ENCODE measurements around the gene RFFL.
"Not testable (repeated sequence)": the region's sequence is repeated elsewhere in the genome, so short reads cannot be mapped to it uniquely, and the experiment has no call there.

RFFL gene

DNA sequence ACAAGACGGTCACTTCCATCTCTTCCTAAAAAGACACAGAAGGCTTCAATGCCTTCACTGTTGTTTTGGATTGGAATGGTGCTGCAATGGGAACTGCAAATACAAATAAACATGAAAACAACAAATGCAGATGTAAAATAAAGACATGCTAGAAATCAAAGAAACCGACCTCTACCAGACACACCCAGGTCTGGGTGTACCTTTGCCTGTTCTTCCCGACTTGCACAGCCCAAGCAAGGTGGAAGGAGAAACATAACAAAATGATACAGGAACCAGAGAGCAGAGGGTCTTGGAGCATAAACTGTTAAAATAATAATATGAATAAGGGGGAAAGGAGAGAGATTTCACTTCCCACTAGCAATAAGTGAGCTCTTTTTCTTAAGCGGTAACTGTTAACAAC, 17.3 kb downstream of the RFFL start:
- no peak for FAIRE-seq

DNA sequence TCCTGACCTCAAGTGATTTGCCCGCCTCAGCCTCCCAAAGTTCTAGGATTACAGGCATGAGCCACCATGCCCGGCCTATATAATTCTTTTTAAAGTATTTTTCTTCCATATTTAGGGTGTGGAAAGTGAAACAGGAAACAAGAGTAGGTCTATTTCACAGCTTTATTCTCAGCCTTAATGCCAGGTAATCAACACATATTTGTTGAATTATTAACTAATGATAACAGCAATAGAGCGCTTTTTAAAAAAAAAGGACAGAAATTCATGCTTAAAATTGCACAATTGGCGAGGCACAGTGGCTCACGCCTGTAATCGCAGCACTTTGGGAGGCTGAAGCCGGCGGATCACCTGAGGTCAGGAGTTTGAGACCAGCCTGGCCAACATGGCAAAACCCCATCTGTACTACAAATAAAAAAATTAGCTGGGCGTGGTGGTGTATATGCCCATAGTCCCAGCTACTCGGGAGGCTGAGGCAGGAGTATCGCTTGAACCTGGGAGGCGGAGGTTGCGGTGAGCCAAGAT, 18.0 kb downstream of the RFFL start:
- FAIRE-seq, result not testable (repeated sequence)

DNA sequence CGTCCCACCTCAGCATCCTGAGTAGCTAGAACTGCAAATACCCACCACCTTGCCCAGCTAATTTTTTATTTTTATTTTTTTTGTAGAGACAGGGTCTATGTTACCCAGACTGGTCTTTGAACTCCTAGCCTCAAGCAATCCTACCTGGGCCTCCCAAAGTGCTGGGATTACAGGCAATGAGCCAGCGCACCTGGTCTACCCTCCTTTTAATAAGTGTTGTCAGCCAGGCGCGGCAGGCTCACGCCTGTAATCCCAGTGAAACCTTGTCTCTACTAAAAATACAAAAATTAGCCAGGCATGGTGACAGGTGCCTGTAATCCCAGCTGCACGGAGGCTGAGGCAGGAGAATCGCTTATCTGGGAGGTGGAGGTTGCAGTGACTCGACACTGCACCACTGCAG, 19.3 kb downstream of the RFFL start:
- FAIRE-seq, result no peak

GRCh38 chr17:35041390-35041789, 22.1 kb downstream of the RFFL start:
- FAIRE-seq, result no peak

GRCh38 chr17:35038453-35038852, 25.1 kb downstream of the RFFL start:
- FAIRE-seq, result no peak

DNA sequence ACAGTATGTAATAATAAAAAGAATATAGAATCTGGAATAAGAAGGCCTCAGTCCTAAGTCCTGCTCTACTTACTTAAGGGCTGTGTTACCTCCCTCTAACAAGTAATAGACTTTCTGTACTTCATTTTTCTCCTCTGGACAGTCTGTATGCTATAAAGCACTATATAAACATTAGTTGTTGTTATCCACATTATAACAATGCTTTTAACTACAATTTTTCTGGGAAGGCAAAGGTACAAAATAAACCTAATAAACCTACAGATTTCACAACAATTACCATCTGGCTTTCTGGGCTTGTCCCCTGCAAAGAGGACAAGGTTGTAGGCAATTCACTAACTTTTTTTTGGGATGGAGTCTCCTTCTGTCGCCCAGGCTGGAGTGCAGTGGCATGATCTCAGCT, 32.7 kb downstream of the RFFL start:
- FAIRE-seq, result no peak

- no peak for FAIRE-seq
These were observed 34.8 kb downstream of the RFFL start for GRCh38 chr17:35028531-35029262.

DNA sequence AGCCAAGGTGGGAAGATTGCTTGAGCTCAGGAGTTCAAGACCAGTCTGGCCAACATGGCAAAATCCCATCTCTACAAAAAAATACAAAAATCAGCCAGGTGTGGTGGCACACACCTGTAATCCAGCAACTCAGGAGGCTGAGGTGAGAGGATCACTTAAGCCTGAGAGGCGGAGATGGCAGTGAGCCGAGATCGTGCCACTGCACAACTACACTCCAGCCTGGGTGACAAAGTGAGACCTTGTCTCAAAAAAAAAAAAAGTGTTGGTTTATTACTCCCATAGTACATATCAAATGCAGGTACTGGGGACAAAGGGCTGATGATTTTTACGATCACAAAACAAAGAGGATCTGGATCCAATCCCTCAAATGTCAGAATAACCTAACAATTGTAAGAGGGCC, 35.4 kb downstream of the RFFL start:
- FAIRE-seq, result not testable (repeated sequence)

DNA sequence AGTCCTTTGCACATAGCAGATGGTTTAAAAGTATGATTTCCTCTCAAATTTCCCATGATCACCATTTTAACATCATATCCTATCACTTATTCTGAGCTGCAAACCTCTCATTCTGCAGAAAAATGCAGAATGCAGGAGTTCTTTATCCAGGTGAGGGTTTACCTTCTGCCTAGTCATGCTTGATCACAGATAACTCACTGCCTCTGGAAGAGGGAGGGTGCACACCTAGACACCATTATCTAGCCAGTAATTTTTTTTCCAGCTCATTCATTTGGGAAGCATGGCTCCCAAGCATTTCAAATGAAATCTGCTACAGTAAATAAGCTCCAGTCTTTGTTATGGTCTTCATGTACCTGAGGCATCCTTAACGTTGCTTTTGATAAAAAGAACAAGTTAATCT, 38.0 kb downstream of the RFFL start:
- no peak for FAIRE-seq

DNA sequence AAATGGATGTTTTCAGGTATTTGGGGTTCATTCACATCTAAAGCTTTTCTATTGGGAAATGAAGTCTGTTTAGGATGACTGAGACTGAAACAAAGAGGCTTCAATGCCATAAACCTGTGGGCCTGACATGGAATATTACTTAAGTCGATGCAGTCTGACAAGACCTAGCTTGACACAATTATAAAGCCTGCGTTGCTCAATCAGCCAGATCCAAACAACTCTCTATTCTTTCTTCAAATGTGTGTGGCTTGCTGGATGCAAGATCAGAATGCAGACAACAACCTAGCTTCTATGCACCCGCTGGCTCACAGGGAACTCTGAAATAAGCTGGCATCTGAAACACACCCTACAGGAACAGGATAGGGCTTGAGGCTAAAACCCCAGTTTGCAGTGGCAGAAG, 40.0 kb downstream of the RFFL start:
- no peak for FAIRE-seq

DNA sequence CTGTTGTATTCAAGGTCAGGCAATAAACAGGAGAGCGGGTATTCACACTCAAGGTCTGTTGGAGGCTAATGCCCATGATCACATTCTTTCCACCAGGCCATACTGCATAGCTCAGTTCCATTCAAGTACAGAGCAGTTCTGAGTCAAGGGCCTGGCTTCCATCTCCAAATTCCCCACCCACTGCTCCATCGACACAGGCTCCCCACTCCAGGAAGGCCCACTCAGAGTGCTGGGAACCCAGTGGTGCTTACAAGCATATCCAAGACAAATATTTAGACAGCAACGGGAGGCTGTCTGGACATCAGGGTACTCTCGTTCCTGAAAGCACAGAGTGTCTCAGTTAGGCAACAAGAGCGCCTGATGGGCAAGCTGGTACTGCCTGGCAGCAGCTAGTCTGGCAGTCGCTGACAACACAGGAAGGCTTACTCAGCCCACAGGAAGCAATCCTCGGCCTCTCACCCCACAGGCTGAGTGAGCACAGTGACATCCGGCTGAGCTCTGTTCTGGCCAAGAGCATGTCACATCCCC, 40.9 kb downstream of the RFFL start:
- FAIRE-seq, result peak; percentile 30

DNA sequence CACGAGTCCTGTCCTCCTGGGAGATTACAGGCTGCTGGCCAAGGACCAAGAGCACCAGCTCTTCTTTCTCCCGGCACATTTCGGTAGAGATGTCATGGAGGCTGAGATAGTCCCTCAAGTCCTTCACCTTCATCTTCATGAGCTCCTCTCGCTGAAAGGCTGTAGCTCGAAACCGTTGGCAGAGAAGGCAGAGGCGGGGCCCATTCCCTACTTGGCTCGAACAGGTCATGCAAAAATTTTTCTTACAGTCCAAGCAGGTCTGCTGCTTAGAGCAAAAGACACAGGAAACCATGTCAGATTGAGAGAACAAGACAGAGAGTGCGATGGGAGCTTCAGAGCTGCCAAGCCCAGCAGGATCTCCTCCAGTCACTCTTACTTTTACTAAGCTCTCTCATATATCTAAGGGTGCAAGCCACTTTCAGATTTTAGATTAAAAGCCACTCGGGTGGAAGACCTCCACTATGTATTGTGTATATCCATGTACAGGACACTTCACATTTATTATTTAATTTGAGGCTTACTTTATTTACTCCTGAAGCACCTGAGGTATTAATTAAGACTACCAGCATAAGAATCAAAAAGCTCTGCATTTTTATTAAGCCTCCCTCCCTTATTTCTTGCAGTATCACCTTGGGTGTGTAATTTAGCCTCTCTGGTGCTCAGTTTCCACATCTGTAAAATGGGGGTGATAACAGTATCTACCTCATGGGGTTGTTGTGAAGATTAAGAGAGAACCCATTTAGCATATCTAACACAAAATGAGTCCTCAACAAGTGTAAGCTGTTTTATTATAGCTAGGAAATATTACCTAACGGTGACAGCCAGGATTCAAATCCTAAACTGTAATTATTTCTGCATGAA, 41.8 kb downstream of the RFFL start:
- no peak for FAIRE-seq

DNA sequence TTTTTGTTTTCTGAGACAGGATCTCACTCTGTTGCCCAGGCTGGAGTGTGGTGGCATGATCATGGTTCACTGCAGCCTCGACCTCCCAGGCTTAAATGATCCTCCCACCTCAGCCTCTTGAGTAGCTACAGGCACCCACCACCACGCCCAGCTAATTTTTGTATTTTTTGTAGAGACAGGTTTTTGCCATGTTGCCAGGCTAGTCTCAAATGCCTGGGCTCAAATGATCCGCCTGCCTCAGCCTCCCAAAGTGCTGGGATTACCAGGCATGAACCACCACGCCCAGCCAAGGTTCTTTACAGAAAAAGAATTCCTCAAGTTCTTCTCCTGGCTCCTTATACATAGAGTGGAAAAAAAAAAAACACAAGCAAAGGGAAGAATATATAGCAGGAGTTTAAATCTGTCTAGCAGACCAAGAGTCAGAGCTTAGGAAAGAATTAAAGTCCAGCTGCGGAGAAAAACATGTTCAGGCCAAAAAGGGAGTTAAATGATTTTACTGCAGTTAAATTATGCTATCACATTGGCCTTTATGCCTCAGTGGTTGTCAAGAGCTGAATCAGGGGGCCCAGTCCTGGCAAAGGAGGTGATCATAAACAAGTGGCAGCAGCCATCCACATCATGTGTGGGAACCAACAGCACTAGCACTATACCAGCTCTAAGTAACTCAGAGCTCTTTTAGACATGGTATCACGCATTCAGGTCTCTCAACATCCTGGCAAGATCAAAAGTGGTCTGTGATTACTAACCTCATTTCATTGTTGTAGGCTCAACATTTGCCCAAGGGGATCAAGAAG, 43.9 kb downstream of the RFFL start:
- no peak for FAIRE-seq

GRCh38 chr17:35018814-35019213, 44.7 kb downstream of the RFFL start:
- no peak for FAIRE-seq

DNA sequence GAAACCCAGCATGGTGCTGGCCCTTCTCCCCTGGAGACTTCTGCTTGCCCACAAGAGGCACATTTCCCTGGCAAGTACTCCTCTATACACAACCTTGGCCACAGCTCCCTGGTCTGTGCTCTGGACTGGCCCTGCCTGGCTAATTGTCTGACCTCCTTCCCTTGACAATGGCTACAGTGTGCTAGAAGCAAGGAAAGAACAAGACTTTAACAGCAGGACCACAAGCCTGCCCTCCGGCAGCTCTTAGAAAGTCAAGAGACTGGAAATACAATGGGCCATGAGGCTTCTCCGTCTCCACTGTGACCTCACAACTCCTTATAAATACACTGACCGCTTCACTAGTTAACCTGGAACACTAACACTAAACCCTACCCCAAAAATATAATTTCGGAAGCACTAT, 46.5 kb downstream of the RFFL start:
- no peak for FAIRE-seq

DNA sequence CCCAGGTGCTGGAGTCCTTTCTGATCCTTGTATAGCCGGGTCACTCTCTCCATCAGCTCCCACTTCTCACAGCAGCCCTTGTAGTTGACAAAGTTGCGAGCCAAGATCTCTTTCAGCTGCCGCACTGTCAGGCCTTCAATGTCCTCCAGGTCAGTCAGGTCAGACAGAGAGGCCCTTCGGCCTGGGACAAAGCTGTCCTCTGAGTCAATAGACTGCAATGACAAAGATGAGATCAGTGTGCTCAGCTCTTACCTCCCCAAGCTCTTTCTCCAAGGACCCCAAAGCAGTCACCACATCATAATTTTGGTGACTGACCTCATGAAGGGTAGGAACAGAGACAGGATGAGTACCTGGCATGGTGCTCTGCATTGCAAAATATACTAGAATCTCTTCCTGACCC, 47.1 kb downstream of the RFFL start:
- no peak for FAIRE-seq

DNA sequence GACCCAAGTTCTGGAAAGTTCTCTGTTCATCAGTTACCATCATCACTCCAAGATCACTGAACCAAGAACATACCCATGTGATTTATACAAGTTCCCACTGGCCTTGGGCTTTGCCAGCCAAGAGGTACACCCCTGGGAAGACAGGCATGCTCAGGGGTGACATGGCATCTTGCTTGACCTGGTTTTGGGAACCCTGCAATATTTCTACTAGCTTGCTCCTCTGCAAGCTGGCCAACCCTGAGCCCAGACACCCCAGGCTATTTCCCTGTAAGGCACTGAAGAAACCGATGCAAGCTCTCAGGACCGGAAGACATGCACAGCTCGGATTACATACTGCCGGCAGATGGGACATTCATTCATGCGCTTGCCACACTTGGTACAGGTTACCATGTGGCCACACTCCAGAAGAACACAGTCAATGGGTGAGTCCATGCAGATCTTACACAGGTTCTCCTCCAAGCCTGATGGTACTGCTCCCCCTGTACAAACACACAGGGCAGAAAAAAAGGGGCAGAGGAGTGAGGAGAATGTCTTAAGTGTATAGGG, 51.8 kb downstream of the RFFL start:
- no peak for FAIRE-seq

DNA sequence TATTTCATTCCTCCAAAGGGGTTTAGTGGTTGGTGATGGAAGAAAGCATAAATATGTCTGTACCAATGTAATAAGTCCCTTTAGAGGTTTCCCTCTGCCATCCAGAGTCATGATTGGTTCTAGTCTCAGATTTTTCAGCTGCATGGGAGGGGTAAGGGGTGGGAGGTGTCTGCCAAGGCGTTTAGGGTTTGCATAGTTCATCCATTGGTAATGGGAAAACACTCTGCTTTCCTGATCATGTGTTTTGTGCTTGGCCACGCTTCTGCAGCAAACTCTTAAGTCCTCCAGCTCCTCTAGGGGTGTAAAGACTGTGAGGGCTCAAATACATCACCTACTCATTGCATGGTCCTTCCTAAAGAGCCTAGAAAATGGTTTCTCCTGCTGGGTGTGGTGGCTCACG, 53.4 kb downstream of the RFFL start:
- no peak for FAIRE-seq

DNA sequence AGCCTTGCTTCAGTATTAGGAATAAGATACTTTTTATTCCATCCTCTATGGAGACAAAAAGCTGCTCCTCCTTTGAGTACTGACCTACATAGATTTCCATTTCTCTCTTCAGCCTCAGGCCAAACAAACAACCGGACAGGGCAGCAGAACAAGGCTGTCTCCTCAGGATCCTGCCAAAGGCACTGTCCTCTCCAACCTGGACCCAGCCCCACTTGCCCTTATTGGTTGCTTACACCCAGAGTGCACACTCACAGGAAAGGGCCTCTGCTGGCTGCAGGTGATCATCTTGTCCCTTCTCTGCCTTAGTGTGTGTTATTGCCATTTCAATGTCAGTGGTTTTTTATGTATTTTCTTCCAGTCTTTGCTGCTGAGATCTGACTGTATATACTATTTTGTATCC, 56.5 kb downstream of the RFFL start:
- no peak for FAIRE-seq

DNA sequence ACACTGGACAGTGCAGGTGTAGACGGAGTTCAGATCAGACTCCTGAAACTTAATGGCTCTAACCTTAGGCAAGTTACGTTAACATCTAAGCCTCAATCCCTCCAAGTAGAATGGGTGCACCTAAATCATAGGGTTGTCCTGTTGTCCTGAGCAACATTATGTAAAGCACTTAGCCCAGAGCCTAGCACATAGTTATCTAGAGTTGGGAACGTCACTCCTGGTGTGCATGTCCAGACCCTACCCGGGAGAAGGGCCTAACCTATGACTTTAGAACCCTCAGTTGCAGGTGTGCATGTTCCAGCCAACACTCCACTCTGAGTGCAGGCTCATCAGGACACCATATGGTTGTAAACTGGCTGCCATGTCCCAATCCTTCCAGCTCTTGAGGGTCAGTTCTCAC, 57.2 kb downstream of the RFFL start:
- FAIRE-seq, result no peak

GRCh38 chr17:35003778-35004177, 59.7 kb downstream of the RFFL start:
- FAIRE-seq, result no peak

DNA sequence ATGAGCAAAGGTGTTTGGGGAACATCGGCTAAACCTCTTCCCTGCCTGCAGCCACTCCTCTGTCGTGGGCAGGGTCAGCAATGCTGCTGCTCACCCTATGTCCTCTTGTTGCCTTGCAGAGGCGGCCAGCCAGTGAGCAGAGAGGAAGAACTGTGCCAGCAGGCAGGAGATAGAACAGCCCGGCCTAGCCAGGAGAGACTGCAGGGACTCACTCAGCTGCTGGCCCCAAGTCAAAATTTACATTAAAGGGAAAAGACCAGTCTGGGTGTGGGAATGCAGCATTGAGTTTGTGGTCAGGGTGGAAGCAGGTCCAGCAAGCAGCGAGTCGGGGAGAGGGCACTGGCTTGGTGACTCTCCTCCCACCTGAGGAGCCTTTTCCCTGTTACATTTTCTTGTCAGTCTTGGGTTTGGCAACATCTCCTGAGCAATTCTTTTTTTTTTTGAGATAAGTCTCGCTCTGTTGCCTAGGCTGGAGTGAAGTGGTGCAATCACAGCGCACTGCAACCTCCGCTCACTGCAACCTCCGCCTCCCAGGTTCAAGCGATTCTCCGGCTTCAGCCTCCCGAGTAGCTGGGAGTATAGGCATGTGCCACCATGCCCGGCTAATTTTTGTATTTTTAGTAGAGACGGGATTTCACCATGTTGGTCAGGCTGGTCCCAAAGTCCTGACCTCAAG, 60.5 kb downstream of the RFFL start:
- FAIRE-seq, result no peak
